ENCODE results near the gene BCL6B. TPM values are rescaled to one million over a fixed set of nuclear protein-coding genes. Genes with fewer than 3 reads are reported as not detected.
A peak's percentile ranks its signal among the peaks of the same experiment; 100 is the strongest.

Gene BCL6B
- total RNA-seq, 4 donors from 2014 or later: 0.15 to 1.9 (median 0.67) TPM

DNA sequence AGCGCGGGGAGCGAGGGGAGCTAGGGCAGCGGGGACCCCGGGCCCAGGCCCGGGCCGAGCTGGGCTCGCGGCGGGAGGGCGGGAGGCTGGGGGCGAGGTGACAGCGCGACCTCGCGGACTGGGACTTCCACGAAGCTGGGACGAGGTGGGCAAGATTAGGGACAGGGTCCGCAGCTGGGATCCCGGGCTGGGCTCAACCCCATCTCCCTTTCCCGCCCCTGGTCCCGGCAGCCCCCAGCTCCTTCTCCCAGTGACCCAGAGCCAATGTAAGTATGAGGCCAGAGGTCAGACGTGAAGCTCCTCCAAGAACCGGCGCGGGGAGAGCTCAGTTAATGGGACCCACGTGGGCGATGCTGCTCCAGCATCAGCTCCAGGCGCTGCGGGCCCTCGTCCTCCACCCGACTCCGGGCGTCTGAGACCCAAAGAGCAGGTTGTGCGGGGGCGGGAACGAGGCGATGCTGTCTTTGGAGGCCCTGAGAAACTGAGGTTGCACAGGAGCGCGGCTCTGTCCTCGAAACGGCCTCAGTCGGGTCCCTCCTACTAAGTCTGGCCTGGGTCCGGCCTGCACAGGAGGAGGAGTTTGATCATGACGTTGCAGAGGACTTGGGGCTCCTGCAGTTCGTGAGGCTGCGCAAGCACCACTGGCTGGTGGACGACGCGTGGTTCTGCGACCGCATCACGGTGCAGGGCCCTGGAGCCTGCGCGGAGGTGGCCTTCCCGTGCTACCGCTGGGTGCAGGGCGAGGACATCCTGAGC, 26.4 kb upstream of the BCL6B start:
- no peaks in the 10 kb centered on the region for H3K27me3 ChIP-seq

DNA sequence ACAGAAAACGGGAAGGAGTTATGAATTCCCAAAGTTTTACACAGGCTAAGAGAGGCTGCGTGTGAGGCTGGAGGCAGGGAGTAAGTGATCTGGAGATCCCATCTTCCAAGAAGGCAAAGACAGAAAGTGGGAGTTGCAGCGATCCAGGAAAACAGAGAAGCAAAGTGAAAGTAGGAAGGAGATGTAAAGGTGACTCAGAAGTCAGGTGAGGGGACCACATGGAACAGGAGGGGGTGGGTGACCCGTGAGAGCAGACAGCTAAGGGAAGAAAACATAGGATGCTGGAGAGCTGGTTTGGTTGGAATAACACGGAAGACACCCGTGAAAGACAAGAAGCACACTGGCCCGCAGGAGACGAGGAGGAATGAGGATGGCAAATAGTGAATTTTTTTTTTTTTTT, 25.7 kb upstream of the BCL6B start:
- DNase-seq: no peak
- Histone ChIP-seq H3K9me3 (no peaks in the 10 kb centered on the region), H3K4me1 (peaks cover 0 to 48% (median 12%) of the 10 kb centered on the region in 3 donors), H3K36me3 (peaks cover 7 to 44% (median 10%) of the 10 kb centered on the region in 3 donors), H3K27ac (no peak overlapping the region), H3K27me3 (no peaks in the 10 kb centered on the region), H3K4me3 (peak overlapping the region in 2 of 4 donors; percentile 57 to 63)
- TF ChIP-seq POLR2A (IDR thresholded peaks at IDR 0.05): no peak
- TF ChIP-seq, protein P1, sequence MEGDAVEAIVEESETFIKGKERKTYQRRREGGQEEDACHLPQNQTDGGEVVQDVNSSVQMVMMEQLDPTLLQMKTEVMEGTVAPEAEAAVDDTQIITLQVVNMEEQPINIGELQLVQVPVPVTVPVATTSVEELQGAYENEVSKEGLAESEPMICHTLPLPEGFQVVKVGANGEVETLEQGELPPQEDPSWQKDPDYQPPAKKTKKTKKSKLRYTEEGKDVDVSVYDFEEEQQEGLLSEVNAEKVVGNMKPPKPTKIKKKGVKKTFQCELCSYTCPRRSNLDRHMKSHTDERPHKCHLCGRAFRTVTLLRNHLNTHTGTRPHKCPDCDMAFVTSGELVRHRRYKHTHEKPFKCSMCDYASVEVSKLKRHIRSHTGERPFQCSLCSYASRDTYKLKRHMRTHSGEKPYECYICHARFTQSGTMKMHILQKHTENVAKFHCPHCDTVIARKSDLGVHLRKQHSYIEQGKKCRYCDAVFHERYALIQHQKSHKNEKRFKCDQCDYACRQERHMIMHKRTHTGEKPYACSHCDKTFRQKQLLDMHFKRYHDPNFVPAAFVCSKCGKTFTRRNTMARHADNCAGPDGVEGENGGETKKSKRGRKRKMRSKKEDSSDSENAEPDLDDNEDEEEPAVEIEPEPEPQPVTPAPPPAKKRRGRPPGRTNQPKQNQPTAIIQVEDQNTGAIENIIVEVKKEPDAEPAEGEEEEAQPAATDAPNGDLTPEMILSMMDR (IDR thresholded peaks at IDR 0.05): no peak
- intact Hi-C loops (cut with DNase I): loop anchor here (10.0 kb wide), 1 partner anchor 162 kb away; the partner anchor contains the start of gene TEKT1
- 80 to 84% methylated on average over 8 of the region's 8 CpGs for WGBS, 2 donors

More for the DNA sequence above, 26.4 kb upstream of the BCL6B start:
- DNase-seq: no peak
- WGBS, 2 donors: 70 to 75% methylated on average over 16 to 17 of the region's 58 CpGs
- Histone ChIP-seq H3K4me3 (peak overlapping the region; percentile 46 to 69 (median 60)), H3K4me1 (peaks cover 0 to 41% (median 12%) of the 10 kb centered on the region in 3 donors), H3K27ac (peak overlapping the region in 3 of 4 donors; percentile 85 to 91 (median 87)), H3K9me3 (no peaks in the 10 kb centered on the region), H3K36me3 (peaks cover 6 to 36% (median 7%) of the 10 kb centered on the region in 3 donors)
- intact Hi-C loops (cut with DNase I): loop anchor here (10.0 kb wide), 1 partner anchor 162 kb away; the partner anchor contains the start of gene TEKT1
- TF ChIP-seq, protein P1 (IDR thresholded peaks at IDR 0.05): no peak
- TF ChIP-seq POLR2A (IDR thresholded peaks at IDR 0.05): no peak

DNA sequence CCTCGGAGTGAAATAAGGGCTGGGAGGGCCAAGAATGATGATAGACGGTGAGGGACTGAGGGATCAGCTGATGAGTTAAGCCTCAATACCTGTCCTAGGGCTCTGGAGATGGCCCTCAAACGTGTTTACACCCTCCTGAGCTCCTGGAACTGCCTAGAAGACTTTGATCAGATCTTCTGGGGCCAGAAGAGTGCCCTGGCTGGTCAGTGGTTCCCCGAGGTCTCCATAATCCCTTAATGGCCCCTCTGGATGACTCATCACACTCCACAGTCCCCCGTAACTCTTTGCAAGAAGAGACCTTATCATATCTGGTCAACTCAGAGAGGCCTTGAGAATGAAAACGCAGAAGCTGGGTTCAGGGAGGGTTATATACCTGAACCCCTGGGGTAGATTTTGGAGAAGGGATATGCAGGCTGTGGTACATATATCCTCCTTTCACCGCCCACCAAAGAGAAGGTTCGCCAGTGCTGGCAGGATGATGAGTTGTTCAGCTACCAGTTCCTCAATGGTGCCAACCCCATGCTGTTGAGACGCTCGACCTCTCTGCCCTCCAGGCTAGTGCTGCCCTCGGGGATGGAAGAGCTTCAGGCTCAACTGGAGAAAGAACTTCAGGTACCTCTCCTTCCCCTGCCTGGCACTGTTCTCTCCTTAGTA, 23.9 kb upstream of the BCL6B start:
- TF ChIP-seq, protein P1 (IDR thresholded peaks at IDR 0.05): no peak
- TF ChIP-seq POLR2A (IDR thresholded peaks at IDR 0.05): no peak
- Histone ChIP-seq H3K27me3 (no peaks in the 10 kb centered on the region), H3K4me3 (no peak overlapping the region), H3K4me1 (peaks cover 0 to 49% (median 12%) of the 10 kb centered on the region in 3 donors), H3K27ac (no peak overlapping the region), H3K36me3 (peaks cover 7 to 59% (median 12%) of the 10 kb centered on the region in 3 donors), H3K9me3 (no peaks in the 10 kb centered on the region)
- DNase-seq: no peak
- intact Hi-C loops (cut with DNase I): loop anchor here (10.0 kb wide), 1 partner anchor 164 kb away; the partner anchor contains the start of gene TEKT1
- 72 to 73% methylated on average over 10 of the region's 11 CpGs for WGBS, 2 donors

DNA sequence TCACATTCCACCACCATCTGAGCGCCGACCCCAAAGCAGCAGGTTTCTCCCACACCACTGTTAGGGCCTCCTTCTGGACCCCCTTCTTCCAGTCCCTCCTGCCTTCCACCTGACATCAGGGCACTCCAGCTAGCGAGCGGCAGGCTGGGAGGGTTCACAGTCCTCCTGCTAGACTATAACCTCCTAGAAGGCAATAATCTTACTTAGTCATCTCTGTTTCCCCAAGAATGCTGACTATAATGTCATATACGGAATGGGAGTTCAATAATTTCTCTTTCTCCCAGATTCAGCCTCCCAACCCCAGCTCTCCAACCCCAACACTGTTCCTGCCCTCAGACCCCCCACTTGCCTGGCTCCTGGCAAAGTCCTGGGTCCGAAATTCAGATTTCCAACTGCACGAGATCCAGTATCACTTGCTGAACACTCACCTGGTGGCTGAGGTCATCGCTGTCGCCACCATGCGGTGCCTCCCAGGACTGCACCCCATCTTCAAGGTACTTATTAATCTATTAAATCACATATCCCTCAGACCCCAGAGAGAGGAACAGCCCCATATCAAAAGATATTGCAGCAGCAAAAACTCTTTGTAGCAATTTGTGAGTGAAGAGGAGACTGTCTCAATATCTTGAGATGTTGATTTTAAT, 21.4 kb upstream of the BCL6B start:
- WGBS, 2 donors: 68 to 73% methylated on average over 10 of the region's 10 CpGs
- no peak for DNase-seq
- Histone ChIP-seq H3K36me3 (peaks cover 7 to 70% (median 12%) of the 10 kb centered on the region in 3 donors), H3K4me3 (no peak overlapping the region), H3K27ac (peak overlapping the region in 2 of 4 donors; percentile 19 to 48), H3K27me3 (no peaks in the 10 kb centered on the region), H3K9me3 (no peaks in the 10 kb centered on the region), H3K4me1 (peaks cover 0 to 32% (median 5%) of the 10 kb centered on the region in 3 donors)
- no peak for TF ChIP-seq POLR2A (IDR thresholded peaks at IDR 0.05)
- TF ChIP-seq, protein P1 (IDR thresholded peaks at IDR 0.05): peak in 5 of 6 experiments; percentile 45 to 76 (median 63)
- intact Hi-C loops (cut with DNase I): loop anchor here (10.0 kb wide), 1 partner anchor 337 kb away; no protein-coding TSS in a partner anchor

Data from esophagus squamous epithelium (tissue), 5 donors.